K562 (cell line): ENCODE measurements around the gene INHBE. TPM values are rescaled to one million over a fixed set of nuclear protein-coding genes. Genes with fewer than 3 reads are reported as not detected.

Experiments
- HOMEZ ChIP-seq: fragments of 250-450 bp; sonication (Bioruptor Pico); IDR thresholded peaks from 2 replicates; pipeline ENCODE4 v1.4.0; 2020; ENCODE audit warnings: mild to moderate bottlenecking, moderate library complexity
- IFI16 ChIP-seq: fragments of 250-450 bp; sonication (Bioruptor Pico); IDR thresholded peaks from 2 replicates; pipeline ENCODE4 v2.1.2; 2022; ENCODE audit warnings: mild to moderate bottlenecking, inconsistent platforms
- KLF10 ChIP-seq: fragments of 250-450 bp; sonication (Bioruptor Pico); IDR thresholded peaks from 2 replicates; pipeline ENCODE4 v1.6.1; 2021; ENCODE audit warnings: matching md5 sums
- MAZ ChIP-seq, 2 experiments: fragments of 450-650 bp in 1 of 2; sonication (generic) in 1 of 2; formaldehyde crosslinking; IDR thresholded peaks in 1 of 2; conservative IDR thresholded peaks in 1 of 2; 2 replicates each; pipeline versions ENCODE4 v1.4.0 to v1.5.0; 2020; ENCODE audit warnings: mild to moderate bottlenecking in 1 of 2, missing genetic modification reagents in 1 of 2
- MYC ChIP-seq, 2 experiments: fragments of 250-450 bp in 1 of 2; sonication (Bioruptor Pico) in 1 of 2; IDR thresholded peaks; 2 replicates each; pipeline versions ENCODE4 v1.5.1 to v1.6.1; 2012 to 2021; ENCODE audit warnings: low read depth in 2 of 2, borderline replicate concordance in 1 of 2, improper control_type of control experiment in 1 of 2, low read length in 1 of 2, mild to moderate bottlenecking in 1 of 2, moderate library complexity in 1 of 2
- NFATC3 ChIP-seq: fragments of 450-650 bp; IDR thresholded peaks from 2 replicates; pipeline ENCODE4 v1.6.1; 2017; ENCODE audit warnings: mild to moderate bottlenecking
- PRDM10 ChIP-seq: fragments of 450-650 bp; IDR thresholded peaks from 2 replicates; pipeline ENCODE4 v1.6.1; 2018; ENCODE audit not compliant: partially characterized antibody
- SAFB2 ChIP-seq: fragments of 200-400 bp; formaldehyde crosslinking; IDR thresholded peaks from 2 replicates; pipeline ENCODE4 v1.6.1; 2018; ENCODE audit warnings: borderline replicate concordance, low read length, low read depth, moderate library complexity; ENCODE audit not compliant: severe bottlenecking
- SIN3A ChIP-seq, 2 experiments: fragments of 150-350 bp in 1 of 2; IDR thresholded peaks; 2 replicates each; pipeline ENCODE4 v1.6.1; 2011 to 2016; ENCODE audit warnings: borderline replicate concordance in 2 of 2, low read depth in 2 of 2, low read length in 2 of 2, mild to moderate bottlenecking in 2 of 2, moderate library complexity in 2 of 2; ENCODE audit not compliant: control insufficient read depth in 1 of 2
- STAT6 ChIP-seq: sonication (generic); formaldehyde crosslinking; IDR thresholded peaks from 2 replicates; pipeline ENCODE4 v1.8.1; 2023; ENCODE audit warnings: mild to moderate bottlenecking, missing genetic modification reagents
- ZC3H4 ChIP-seq: sonication (generic); formaldehyde crosslinking; IDR thresholded peaks from 2 replicates; pipeline ENCODE4 v1.9.0; 2021; ENCODE audit warnings: missing genetic modification reagents, borderline replicate concordance
- ZNF23 ChIP-seq: fragments of 250-450 bp; sonication (Bioruptor Pico); IDR thresholded peaks from 2 replicates; pipeline ENCODE4 v1.4.0; 2020; ENCODE audit warnings: mild to moderate bottlenecking
- ZNF444 ChIP-seq: fragments of 250-450 bp; sonication (Bioruptor Pico); IDR thresholded peaks from 2 replicates; pipeline ENCODE4 v1.4.0; 2020; ENCODE audit warnings: mild to moderate bottlenecking, moderate library complexity
- ZNF449 ChIP-seq: fragments of 250-450 bp; sonication (Bioruptor Pico); IDR thresholded peaks from 2 replicates; pipeline ENCODE4 v1.8.0; 2022; ENCODE audit warnings: moderate library complexity, mild to moderate bottlenecking, inconsistent platforms
- ZNF740 ChIP-seq, 3 experiments: fragments of 200-800 bp in 1 of 3; sonication (Bioruptor generic) in 1 of 3; sonication (generic) in 1 of 3; formaldehyde crosslinking in 1 of 3; IDR thresholded peaks; 2 replicates each; pipeline versions ENCODE4 v1.6.1 to v1.8.0; 2016 to 2022; ENCODE audit warnings: mild to moderate bottlenecking in 2 of 3, missing compliant biosample characterization in 2 of 3, missing genetic modification characterization in 2 of 3, missing genetic modification reagents in 1 of 3
- polyA plus RNA-seq, 8 experiments: library from polyadenylated mRNA; depleted of rRNA in 4 of 8; stranded (reverse) in 5 of 8; unstranded in 3 of 8; fragments of >200 nt; fragmentation: Nextera tagmentation in 2 of 8; fragmentation: Illumina TruSeq in 1 of 8; extraction: Ambion mirVana in 2 of 8; extraction: Trizol in 1 of 8; gene quantifications; 2 replicates each; pipeline versions ENCODE4 v1.2.1 to v1.2.3, GENCODE V29; 2011 to 2014; ENCODE audit warnings: inconsistent platforms in 1 of 8, missing spikeins in 1 of 8
- total RNA-seq, 7 experiments: library from RNA; depleted of rRNA in 6 of 7; stranded (reverse); fragments of >200 nt in 6 of 7; fragmentation: Illumina TruSeq in 2 of 7; extraction: Trizol in 2 of 7; gene quantifications; 2 replicates each; pipeline versions ENCODE4 v1.2.1 to v1.2.3, GENCODE V29; 2011 to 2021; ENCODE audit warnings: low replicate concordance in 1 of 7

The INHBE gene
- total and polyA plus RNA-seq, 9 of the 15 experiments (the other 6 are each of a cell fraction or from before 2014, with no cell fraction given): 0.94 to 9.9 (median 7.3) TPM

GRCh38 chr12:57420482-57420881 lies 34.6 kb upstream of the INHBE start (continued):
- no peak for TF ChIP-seq ZNF449 (CRISPR knock-in tag)
- TF ChIP-seq SAFB2: no peak
- TF ChIP-seq ZC3H4 (CRISPR knock-in tag): no peak
- no peak for TF ChIP-seq STAT6 (CRISPR knock-in tag)
- TF ChIP-seq KLF10 (CRISPR knock-in tag): no peak
- TF ChIP-seq IFI16: no peak
- no peak for TF ChIP-seq MYC (IDR thresholded peaks at IDR 0.05; ENCODE audit: low read depth, low read length)
- no peak for TF ChIP-seq MYC (CRISPR knock-in tag; IDR thresholded peaks at IDR 0.05; ENCODE audit: borderline replicate concordance, low read depth)
- no peak for TF ChIP-seq NFATC3
- no peak for TF ChIP-seq ZNF23 (CRISPR knock-in tag)
- no peak for TF ChIP-seq ZNF740 (CRISPR knock-in tag; IDR thresholded peaks at IDR 0.05)
- no peak for TF ChIP-seq ZNF740 (tag; IDR thresholded peaks at IDR 0.05)
- no peak for TF ChIP-seq HOMEZ (CRISPR knock-in tag)
- no peak for TF ChIP-seq ZNF444 (CRISPR knock-in tag)
- no peak for TF ChIP-seq SIN3A (IDR thresholded peaks at IDR 0.05; ENCODE audit: borderline replicate concordance in 2 of 2, control insufficient read depth in 1 of 2, low read depth in 2 of 2, low read length in 2 of 2)
- TF ChIP-seq MAZ (CRISPR knock-in tag; conservative IDR thresholded peaks at IDR 0.05 in 1 of 2, IDR thresholded peaks at IDR 0.05 in 1 of 2): no peak
- no peak for TF ChIP-seq PRDM10
